ENCODE measurements around the gene GTPBP2. TPM values are rescaled to one million over a fixed set of nuclear protein-coding genes. Genes with fewer than 3 reads are reported as not detected.
A peak's percentile ranks its signal among the peaks of the same experiment; 100 is the strongest.

The GTPBP2 gene
- total RNA-seq, 1 experiment from 2014 or later, result 76.4 TPM

DNA sequence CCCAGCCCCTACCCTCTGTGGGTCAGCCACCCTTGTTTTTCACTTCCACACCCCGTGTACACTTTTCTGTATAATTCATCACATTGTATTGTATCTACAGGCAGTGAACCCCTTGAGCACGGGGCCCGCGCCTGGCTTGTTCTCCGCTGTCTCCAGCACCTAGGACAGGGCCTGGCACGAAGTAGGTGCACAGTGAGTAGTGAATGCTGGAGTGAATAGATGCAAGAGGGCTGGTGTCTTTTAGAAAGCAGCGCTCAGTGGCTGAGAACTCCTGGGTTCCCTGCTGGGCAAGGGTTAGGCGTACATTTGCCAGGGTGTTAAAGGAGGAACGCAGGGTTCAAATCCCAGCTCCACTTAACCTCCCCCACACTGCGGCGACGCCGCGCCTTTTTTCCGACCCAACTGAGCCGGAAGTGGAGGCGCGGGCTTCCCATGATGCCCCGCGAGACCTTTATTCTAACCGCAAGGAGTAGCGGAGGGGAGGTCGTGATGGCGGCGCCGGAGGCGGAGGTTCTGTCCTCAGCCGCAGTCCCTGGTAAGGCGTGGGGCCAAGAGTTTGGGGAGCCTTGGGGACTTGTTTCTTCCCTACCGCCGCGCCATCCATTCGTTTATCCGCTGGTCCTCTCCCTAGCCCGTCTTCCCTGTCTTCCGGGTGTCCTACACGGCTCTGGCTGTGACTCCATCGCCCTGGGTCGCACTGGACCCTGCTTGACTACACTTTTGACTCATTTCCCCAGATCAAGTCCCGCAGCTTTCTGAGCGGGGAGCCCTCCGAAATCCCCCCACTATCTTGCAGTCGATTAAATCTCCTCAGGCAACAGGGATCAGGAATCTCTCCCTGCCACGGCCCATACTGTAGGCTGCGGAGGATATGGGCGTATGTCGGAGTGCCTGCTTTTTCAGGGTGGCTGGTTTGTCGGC lies 6.6 kb upstream of the GTPBP2 start, which contains the start of gene MAD2L1BP (continued):
- TF ChIP-seq GABPB1 (CRISPR knock-in tag; IDR thresholded peaks at IDR 0.05), result peak; percentile 63
- TF ChIP-seq SOX15 (CRISPR knock-in tag; IDR thresholded peaks at IDR 0.05), result no peak
- TF ChIP-seq ZNF416 (CRISPR knock-in tag; IDR thresholded peaks at IDR 0.05), result no peak
- no peak for TF ChIP-seq ZNF219 (CRISPR knock-in tag; IDR thresholded peaks at IDR 0.05; ENCODE audit: borderline replicate concordance)
- TF ChIP-seq NR2C2 (CRISPR knock-in tag; IDR thresholded peaks at IDR 0.05), result no peak
- no peak for TF ChIP-seq ZNF232 (CRISPR knock-in tag; IDR thresholded peaks at IDR 0.05)
- TF ChIP-seq KAT7 (CRISPR knock-in tag; IDR thresholded peaks at IDR 0.05; ENCODE audit: borderline replicate concordance), result 0 out of 2 replicates have a peak, but pooled peaks have one; percentile 30
- TF ChIP-seq ETV6 (CRISPR knock-in tag; IDR thresholded peaks at IDR 0.05), result 0 out of 2 replicates have a peak, but pooled peaks have one; percentile 29
- TF ChIP-seq ATF3 (CRISPR knock-in tag; conservative IDR thresholded peaks at IDR 0.05), result no peak
- no peak for TF ChIP-seq SMAD4 (CRISPR knock-in tag; IDR thresholded peaks at IDR 0.05)
- TF ChIP-seq SP1 (CRISPR knock-in tag; conservative IDR thresholded peaks at IDR 0.05), result peak; percentile 23; the same call in 1 of the 2 replicates
- TF ChIP-seq, protein P1, sequence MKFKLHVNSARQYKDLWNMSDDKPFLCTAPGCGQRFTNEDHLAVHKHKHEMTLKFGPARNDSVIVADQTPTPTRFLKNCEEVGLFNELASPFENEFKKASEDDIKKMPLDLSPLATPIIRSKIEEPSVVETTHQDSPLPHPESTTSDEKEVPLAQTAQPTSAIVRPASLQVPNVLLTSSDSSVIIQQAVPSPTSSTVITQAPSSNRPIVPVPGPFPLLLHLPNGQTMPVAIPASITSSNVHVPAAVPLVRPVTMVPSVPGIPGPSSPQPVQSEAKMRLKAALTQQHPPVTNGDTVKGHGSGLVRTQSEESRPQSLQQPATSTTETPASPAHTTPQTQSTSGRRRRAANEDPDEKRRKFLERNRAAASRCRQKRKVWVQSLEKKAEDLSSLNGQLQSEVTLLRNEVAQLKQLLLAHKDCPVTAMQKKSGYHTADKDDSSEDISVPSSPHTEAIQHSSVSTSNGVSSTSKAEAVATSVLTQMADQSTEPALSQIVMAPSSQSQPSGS (CRISPR knock-in tag; IDR thresholded peaks at IDR 0.05; ENCODE audit: borderline replicate concordance, low read depth), result no peak
- TF ChIP-seq MLX (CRISPR knock-in tag; IDR thresholded peaks at IDR 0.05), result no peak
- TF ChIP-seq ZNF121 (CRISPR knock-in tag; IDR thresholded peaks at IDR 0.05), result no peak
- no peak for TF ChIP-seq ZNF425 (CRISPR knock-in tag; conservative IDR thresholded peaks at IDR 0.05)
- 0 out of 2 replicates have a peak, but pooled peaks have one; percentile 16 for TF ChIP-seq ZNF423 (CRISPR knock-in tag; IDR thresholded peaks at IDR 0.05)
- peak; percentile 44; the same call in 1 of the 2 replicates for TF ChIP-seq FOXP1 (CRISPR knock-in tag; IDR thresholded peaks at IDR 0.05; ENCODE audit: borderline replicate concordance)
- TF ChIP-seq NFATC4 (CRISPR knock-in tag; IDR thresholded peaks at IDR 0.05), result no peak
- TF ChIP-seq ZNF396 (CRISPR knock-in tag; IDR thresholded peaks at IDR 0.05; ENCODE audit: borderline replicate concordance), result no peak
- TF ChIP-seq TP53 (CRISPR knock-in tag; IDR thresholded peaks at IDR 0.05), result no peak
- no peak for TF ChIP-seq JAZF1 (CRISPR knock-in tag; IDR thresholded peaks at IDR 0.05)
- no peak for TF ChIP-seq GRHL2 (CRISPR knock-in tag; IDR thresholded peaks at IDR 0.05; ENCODE audit: insufficient replicate concordance, severe bottlenecking)
- no peak for TF ChIP-seq ATF1 (CRISPR knock-in tag; IDR thresholded peaks at IDR 0.05)
- TF ChIP-seq MXD4 (CRISPR knock-in tag; IDR thresholded peaks at IDR 0.05; ENCODE audit: borderline replicate concordance), result no peak
- no peak for TF ChIP-seq CTCF (IDR thresholded peaks at IDR 0.05)
- TF ChIP-seq SMAD3 (CRISPR knock-in tag; IDR thresholded peaks at IDR 0.05; ENCODE audit: borderline replicate concordance), result no peak
- TF ChIP-seq NFYB (CRISPR knock-in tag; conservative IDR thresholded peaks at IDR 0.05; ENCODE audit: low read depth), result no peak
- no peak for TF ChIP-seq USF1 (CRISPR knock-in tag; IDR thresholded peaks at IDR 0.05)
- TF ChIP-seq ESRRA (CRISPR knock-in tag; IDR thresholded peaks at IDR 0.05; ENCODE audit: borderline replicate concordance), result no peak
- TF ChIP-seq FOXP4 (CRISPR knock-in tag; IDR thresholded peaks at IDR 0.05), result no peak
- no peak for TF ChIP-seq RELA (CRISPR knock-in tag; IDR thresholded peaks at IDR 0.05; ENCODE audit: borderline replicate concordance)
